EL (cell line): Measurements from ENCODE around the gene SMYD1.
A peak's percentile ranks its signal among the peaks of the same experiment; 100 is the strongest.

ENCODE experiments used
- DNase-seq: peaks from one replicate; pipeline ENCODE4 v3.0.0-alpha.2; 2016

SMYD1 gene

DNA sequence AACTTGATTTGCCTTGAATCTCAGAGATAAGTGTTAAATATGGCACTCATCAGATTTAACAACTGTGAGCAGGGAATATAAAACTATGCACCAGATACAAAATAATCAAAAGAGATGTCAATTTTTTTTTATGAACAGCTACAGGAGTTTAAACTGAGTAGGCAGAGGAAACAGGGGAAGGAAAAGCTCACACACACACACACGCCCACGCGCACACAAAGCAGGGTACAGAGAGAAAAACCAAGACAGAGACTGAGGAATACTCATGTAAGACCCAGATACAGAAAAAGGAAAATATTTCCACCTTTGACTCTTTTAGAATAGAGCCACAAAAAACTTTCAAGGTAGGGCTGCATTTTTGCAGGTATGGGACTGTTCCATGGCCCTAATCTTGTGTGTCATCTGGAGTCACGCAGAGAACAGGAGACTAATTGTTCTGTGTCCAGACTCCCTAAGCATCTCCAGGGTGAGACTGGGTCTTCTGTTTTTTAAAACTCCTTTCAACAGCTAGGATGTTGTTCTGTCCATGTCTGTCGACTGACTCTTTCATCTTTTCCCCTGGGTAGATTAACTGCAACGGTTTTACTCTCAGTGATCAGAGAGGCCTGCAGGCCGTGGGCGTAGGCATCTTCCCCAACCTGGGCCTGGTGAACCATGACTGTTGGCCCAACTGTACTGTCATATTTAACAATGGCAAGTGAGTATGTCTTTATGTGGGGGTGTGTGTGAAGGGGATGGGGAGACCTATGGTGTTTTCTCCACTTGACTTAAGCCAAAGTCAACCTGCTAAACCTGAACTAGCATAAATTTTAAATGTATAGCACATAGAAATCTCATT is 23.0 kb downstream of the SMYD1 start:
- no peak for DNase-seq

DNA sequence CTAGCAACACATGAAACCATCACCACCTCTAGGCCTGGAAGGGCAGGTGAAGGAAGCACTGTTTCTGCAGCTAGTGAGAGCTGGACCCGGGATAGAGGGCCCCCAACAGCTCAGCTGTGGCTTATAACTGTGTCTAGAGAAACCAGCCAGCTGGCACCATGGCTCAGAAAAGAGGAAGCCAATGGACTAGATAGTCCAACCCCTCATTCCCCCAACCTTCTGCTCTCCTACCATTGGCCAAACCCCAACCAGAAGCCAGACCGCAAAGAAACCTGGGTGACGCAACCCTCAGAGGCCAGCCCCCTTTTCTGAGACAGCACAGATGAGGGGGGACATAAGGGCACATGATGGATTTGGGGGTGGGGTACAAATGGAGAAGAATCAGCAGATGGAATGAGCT is 24.3 kb downstream of the SMYD1 start:
- no peak for DNase-seq

DNA sequence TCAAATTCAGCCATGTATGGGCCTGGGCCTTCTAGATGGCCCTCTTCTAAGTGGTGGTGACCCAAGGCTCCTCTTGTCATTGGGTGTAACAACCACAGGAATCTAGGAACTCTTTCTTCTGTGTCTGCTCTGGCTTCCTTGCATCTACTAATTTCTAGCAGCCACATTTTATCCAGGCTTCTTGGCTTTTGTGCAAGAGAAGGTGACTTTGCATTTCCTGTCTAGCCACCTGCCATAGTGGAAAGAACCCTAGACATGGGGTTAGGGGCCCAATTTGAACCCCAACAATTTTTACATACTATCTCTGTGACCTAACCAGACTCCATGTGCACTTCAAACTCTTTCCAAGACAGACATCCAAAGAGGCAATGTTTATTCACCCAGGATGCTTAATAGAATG is 25.1 kb downstream of the SMYD1 start:
- no peak for DNase-seq

- DNase-seq = no peak
These were observed 27.4 kb downstream of the SMYD1 start for GRCh38 chr2:88095022-88095421.

- no peak for DNase-seq
These were observed 29.1 kb downstream of the SMYD1 start for GRCh38 chr2:88096708-88097107.

- DNase-seq = no peak
These were observed 29.6 kb downstream of the SMYD1 start for GRCh38 chr2:88097192-88097591.

- DNase-seq = no peak
These were observed 30.4 kb downstream of the SMYD1 start for GRCh38 chr2:88097891-88098557.

- DNase-seq = no peak
These were observed 30.9 kb downstream of the SMYD1 start for GRCh38 chr2:88098558-88098900.

- peak; percentile 9 for DNase-seq
These were observed 32.3 kb downstream of the SMYD1 start for GRCh38 chr2:88099798-88100488.

GRCh38 chr2:88100489-88100858 is 32.8 kb downstream of the SMYD1 start:
- no peak for DNase-seq

DNA sequence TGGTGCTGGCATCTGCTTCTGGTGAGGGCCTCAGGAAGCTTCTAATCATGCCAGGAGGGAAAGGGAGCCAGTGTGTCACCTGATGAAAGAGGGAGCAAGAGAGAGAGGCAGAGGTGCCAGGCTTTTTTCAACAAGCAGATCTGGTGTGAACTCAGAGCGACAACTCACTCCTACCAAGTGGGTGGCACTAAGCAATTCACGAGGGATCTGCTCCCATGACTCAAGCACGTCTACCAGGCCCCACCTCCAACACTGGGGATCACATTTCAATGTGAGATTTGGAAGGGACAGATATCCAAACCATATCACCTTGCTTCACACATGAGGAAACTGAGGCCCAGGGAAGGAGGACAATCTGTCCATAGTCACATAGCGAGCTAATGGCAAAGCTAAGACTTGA is 41.2 kb downstream of the SMYD1 start:
- DNase-seq = no peak

GRCh38 chr2:88110830-88111229 is 43.2 kb downstream of the SMYD1 start:
- DNase-seq = no peak

- no peak for DNase-seq
These were observed 45.4 kb downstream of the SMYD1 start for GRCh38 chr2:88113069-88113468.

- no peak for DNase-seq
These were observed 47.3 kb downstream of the SMYD1 start for GRCh38 chr2:88114889-88115288.

DNA sequence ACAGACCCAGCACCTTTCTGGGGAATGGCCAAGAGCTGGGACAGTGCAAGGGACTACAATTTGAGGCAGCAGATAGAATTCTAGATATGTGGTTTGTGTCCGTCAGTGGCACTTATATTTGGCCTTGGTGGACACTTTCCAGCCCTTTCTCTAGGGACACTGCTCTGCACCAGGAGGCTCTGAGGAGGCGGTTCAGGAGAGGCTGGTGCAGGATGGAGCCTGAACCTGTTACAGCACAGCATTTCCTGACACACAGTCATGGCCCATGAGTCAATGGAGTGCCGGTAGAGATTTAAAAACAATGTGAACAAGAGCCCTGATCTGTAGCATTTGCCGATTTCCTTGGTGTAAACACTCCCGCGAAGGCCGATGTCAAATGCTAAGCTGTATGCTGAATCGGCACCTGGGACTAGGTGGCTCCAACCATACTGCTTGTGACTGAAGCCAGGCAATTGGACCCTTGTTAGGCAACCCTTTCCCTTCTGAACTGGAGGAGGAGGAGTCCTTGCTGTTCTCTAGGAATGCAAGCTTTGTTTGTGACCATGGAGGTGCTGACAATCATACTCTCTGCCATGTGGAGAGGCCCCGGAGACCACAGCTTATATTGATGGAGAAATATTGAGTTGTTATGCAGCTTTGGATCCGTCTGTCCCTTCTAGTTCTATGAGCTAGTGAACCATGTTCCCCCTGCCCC is 48.3 kb downstream of the SMYD1 start:
- no peak for DNase-seq

DNA sequence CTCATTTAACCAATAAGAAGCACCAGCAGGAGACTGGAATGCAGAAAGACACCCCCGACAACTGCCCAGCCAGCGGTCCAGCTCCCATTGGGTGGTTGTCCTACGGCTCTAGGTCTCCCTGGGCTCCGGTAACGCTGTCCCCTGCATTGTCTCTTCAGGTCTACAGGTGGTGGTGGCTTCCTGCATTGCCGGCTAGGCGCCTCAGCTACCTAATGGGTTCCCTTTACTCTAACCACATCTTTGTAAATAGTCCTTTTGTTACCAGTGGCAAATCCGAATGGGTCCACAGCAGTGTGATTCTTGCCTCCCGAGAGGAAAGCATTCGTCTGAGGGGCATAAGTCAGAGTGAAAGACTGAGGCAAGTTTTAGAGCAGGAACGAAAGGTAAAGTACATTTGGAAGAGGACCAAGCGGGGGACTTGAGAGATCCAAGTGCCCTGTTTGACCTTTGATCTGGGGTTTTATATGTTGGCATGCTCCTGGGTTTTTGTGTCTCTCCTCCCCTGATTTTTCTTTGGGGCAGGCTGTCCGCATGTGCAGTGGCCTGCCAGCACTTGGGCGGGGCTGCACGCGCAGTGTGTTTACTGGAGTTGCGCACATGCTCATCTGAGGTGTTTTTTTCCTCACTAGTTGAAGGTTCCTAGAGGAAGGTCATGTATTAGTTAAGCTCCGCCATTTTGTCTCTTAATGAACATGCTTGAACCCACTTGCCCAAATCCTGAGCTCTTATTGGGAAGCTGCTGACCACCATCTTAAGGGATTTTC is 49.2 kb downstream of the SMYD1 start:
- DNase-seq = no peak

DNA sequence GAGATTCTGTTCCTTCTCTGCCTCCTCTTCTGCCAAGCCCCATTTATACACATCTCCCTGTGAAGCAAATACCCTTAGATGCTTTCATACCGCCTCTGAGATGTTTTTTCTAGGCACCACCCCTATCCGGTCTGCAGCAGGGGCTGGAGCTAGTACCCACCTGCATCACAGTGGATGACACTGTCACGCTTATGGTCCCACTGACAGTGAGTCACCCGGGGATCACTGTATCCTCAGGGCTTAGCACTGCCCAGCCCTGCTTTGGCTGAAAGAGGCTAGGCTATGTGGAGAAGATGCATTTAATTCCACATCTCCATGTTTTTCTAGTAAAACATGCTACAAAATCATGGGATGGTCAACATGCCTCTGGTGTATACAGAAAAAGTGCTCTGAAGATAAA is 50.3 kb downstream of the SMYD1 start:
- DNase-seq = no peak

- DNase-seq = no peak
These were observed 54.1 kb downstream of the SMYD1 start for GRCh38 chr2:88121678-88122077.

DNA sequence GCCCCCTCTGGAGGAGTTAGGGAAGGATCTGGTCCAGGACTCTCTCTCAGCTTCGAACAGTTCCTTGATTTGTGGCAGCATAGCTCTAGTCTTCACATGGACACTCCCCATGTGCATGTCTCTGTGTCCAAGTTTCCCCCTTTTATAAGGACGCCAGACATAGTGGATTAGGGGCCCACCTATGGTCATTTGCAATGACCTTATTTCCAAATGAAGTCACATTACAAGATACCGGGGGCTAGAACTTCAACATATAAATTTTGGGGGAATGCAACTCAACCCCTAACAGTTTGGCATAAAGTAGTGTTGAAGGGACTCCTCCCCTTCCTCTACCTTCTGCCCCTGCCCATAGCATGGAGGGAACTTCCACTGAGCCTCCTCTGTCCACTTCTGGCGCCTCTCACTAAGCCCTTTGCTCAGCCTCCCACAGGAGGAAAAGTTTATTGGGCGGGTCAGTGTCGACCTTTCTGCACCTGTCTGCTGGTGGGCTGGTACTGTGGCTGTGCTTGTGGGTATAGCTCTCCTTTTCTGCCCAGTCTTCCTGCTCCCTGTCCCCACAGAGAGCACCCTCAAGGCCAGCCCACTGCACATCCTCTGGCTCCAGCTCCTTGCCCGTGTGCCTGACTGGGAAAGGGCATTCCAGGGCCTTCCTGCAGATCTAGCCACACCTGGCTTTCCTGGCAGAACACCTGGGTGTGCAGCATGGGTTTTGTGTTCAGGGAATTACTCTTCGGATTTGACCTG is 54.7 kb downstream of the SMYD1 start:
- DNase-seq = no peak

DNA sequence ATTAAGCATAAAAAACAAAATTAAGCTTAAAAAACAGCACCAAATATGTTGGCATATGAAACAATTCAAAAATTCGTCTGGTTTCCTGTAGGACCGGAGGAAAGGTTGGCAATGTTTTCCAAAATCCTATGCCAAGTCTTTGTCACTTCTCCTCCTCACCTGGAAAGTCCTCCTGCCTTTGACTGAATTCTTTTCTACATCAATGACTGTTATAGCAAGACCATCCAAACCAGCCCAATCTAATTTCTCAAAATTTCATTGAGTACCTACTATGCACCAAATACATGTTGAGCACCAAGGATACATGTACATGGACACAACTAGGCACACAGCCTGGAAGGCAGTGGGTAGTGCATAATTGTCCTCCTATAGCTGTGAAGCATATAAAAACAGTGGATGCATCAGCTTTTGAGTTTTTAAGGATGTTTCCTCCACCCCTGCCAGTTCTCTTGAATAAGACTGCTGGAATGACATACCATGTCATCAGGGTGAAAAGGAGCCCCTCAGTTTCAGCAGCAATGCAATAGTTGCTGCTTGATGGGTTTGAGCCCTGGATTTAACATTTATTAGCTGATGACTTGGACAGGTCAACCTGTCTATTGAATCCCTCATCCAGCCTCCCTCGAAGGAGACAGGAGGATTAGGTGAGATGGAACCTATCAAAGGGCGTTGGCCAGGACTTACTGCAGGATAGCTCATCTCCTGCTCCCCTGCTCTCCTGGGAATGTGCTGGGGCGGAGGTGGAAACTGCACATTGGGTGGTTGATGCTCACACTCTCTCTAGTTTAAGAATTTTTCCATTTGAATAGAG is 55.7 kb downstream of the SMYD1 start:
- no peak for DNase-seq
